Activated CD4-positive, alpha-beta T cell treated with anti-CD3 and anti-CD28 coated beads for 24 hours (primary cell): Measurements from ENCODE around the gene FSTL4.
"Not testable (repeated sequence)": the region's sequence is repeated elsewhere in the genome, so short reads cannot be mapped to it uniquely, and the experiment has no call there.

ENCODE experiments used
- DNase-seq, 2 donors: peaks; one replicate each; pipeline ENCODE4 v3.0.0-alpha.2; 2020; ENCODE audit warnings: low read depth in 2 of 2

Gene FSTL4

GRCh38 chr5:133226186-133226585 lies 386.2 kb downstream of the FSTL4 start:
- DNase-seq = no peak

DNA sequence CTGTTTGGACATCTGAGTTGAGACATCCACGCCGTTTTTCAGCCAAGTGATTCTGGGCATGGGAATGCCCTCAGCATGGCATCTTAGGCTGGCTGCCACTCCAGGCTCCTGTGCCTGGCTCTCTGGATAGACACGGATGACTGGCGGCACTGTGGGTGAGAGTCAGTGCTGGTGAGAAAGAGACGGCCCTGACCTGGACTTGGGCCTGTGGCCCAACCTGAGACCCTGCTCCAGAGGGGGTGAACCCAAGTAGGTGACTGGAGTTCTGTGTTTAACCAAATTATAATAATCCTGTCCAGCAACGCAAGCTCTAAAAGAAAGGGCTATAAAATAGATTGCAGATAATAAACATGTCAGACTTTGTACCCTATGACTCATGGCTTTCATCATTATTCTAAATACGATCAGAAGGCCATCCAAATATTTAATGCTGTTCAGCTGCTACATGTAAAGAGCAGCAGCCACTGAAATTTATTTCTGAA lies 386.6 kb downstream of the FSTL4 start:
- DNase-seq = no peak

- no peak for DNase-seq
These were observed 389.4 kb downstream of the FSTL4 start for GRCh38 chr5:133222979-133223378.

DNA sequence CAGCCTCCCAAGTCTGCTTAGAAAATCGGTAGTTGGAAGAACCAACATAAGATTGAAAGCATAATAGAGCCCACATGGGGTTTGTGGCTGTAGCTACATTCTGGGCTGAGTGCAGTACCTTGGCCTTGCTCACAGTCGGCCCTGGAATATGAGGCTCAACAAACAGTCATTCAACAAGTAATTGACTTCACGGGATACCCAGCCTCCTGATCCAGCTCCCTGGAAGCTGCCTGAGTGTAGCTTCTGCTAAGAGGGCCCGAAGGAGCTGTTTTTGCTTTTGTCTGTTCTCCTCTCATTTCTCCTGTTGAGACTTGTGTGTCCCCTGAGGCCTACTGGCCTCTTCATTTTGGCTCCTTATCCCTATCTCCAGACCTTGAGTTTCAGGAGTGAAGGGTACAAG lies 389.8 kb downstream of the FSTL4 start:
- DNase-seq = no peak

GRCh38 chr5:133222040-133222439 lies 390.3 kb downstream of the FSTL4 start:
- DNase-seq = no peak

- no peak for DNase-seq
These were observed 391.3 kb downstream of the FSTL4 start for GRCh38 chr5:133220851-133221674.

DNA sequence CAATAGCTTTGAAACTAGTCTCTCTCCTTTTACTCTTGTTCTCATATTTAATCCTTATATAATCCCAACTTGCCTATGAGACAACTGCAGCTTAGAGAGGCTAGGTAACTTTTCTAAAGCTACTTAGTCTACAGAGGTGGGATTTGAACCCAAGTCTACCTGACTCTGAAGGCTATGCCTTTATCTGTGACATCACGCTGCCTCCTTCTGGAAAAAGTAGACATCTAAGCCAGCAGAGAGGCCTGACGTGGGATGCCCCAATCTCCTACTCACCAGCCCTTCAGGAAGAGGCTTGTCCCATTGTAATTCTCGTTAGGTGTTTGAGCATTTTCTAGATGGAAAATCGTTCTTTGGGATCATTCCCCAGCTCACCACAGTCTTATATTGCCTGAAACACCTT lies 393.0 kb downstream of the FSTL4 start:
- DNase-seq = no peak

- DNase-seq = not testable (repeated sequence)
These were observed 396.2 kb downstream of the FSTL4 start for GRCh38 chr5:133216138-133216537.

- DNase-seq = no peak
These were observed 398.1 kb downstream of the FSTL4 start for GRCh38 chr5:133214153-133214820.

GRCh38 chr5:133205649-133206048 lies 406.7 kb downstream of the FSTL4 start:
- DNase-seq = no peak

- DNase-seq = no peak
These were observed 407.1 kb downstream of the FSTL4 start for GRCh38 chr5:133205204-133205603.

DNA sequence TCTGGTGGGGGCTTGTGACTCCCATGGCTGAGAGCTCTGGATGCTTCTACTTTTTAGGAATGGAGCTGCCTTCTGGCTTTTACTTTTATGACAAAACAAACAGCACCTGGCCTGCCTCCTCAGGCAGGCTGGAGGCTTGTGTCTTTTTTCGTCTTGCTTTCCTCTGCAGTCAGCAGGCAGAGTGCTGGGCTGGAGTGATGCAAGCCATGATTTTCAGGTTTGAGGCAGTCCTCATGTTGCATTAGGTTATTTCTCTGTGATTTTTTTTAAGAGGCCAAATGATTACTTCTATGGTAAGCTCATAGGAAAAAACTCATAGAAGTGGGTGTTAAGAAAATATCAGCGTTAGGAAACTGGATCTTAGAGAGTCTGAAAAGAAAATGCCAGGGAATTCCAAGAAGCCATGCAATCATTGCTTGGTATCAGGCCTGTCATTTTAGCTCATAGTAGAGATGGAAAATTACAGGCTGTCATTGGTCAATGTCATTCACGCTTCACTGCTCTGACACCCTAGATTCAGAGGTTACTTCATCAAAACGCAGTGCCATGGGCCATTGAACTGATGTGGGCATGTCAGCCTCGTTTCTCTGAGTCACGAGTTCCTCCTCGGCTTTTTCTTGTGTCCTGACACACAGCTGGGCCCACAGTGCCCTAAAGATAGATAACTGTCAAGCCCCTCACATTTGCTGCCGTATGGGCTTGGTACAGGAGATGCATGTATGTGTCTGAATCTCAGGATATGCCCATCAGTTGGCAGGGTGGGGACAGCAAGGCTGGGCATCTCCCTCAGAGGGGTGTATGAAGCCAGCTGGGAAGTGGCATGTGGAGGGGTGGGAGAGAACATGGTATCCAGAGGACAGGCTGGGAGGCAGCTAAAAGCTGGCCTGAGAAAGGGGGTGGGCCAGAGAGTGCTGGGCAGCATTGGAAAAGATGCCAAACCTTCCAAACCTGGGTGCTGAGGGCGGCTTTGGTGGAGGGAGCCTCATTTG lies 408.7 kb downstream of the FSTL4 start:
- no peak for DNase-seq

DNA sequence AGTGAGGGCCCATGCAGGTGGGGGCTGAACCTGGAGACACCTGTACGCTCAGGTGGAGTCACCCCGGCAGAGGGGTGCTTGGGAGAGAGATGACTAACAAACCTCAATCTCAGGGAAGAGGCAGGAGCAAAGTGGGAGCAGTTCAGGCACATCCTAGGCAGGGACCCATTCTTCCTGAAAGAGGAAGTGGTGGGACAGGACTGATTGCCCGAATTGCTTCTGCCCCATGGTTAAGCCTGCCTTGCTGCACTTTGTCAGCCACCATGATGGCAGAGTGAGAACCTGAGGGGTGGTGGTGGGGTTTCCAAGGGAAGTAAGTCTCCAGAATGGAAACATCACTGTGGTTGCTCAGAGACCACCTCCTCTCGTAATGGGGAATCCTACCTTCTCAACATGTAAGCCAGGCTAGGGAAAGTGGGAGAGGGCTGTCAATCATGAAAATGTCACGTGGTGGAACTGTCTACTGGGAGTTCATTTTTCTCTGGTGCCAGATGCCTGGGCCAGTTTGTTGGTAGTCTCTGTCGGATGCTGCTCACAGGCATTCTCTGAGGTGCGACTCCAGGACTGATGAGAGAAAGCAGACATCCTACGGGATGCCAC lies 410.2 kb downstream of the FSTL4 start:
- no peak for DNase-seq

- no peak for DNase-seq
These were observed 411.0 kb downstream of the FSTL4 start for GRCh38 chr5:133201310-133201709.

GRCh38 chr5:133200256-133200655 lies 412.1 kb downstream of the FSTL4 start:
- no peak for DNase-seq

GRCh38 chr5:133199417-133200178 lies 412.7 kb downstream of the FSTL4 start:
- no peak for DNase-seq

GRCh38 chr5:133198511-133198910 lies 413.8 kb downstream of the FSTL4 start:
- no peak for DNase-seq

GRCh38 chr5:133196441-133197085 lies 415.8 kb downstream of the FSTL4 start:
- DNase-seq = no peak

- no peak for DNase-seq
These were observed 417.1 kb downstream of the FSTL4 start for GRCh38 chr5:133195250-133195649.

- DNase-seq = no peak
These were observed 418.5 kb downstream of the FSTL4 start for GRCh38 chr5:133193794-133194193.
